Gastroesophageal sphincter (tissue), 3 donors: Measurements from ENCODE around the gene CDC45.

Experiments
- POLR2A ChIP-seq, 2 donors: fragments of 450-650 bp; IDR thresholded peaks; one replicate each; pipeline ENCODE4 v1.6.1; 2017; ENCODE audit warnings: antibody characterized with exemption in 2 of 2, mild to moderate bottlenecking in 2 of 2, moderate library complexity in 1 of 2
- POLR2AphosphoS5 ChIP-seq: sonication (generic); formaldehyde crosslinking; IDR thresholded peaks from one replicate; pipeline ENCODE4 v1.6.1; 2017; ENCODE audit warnings: antibody characterized with exemption
- TF ChIP-seq, protein P1 (sequence below), 4 experiments: fragments of 200-600 bp in 2 of 4; fragments of 450-650 bp in 2 of 4; sonication (generic) in 1 of 4; IDR thresholded peaks; one replicate each; pipeline ENCODE4 v1.5.1; 2017 to 2019; ENCODE audit warnings: antibody characterized with exemption in 4 of 4, mild to moderate bottlenecking in 2 of 4, moderate library complexity in 2 of 4

- TF ChIP-seq POLR2AphosphoS5 (no peak), POLR2A (IDR thresholded peaks at IDR 0.05) (no peak)
- TF ChIP-seq, protein P1, sequence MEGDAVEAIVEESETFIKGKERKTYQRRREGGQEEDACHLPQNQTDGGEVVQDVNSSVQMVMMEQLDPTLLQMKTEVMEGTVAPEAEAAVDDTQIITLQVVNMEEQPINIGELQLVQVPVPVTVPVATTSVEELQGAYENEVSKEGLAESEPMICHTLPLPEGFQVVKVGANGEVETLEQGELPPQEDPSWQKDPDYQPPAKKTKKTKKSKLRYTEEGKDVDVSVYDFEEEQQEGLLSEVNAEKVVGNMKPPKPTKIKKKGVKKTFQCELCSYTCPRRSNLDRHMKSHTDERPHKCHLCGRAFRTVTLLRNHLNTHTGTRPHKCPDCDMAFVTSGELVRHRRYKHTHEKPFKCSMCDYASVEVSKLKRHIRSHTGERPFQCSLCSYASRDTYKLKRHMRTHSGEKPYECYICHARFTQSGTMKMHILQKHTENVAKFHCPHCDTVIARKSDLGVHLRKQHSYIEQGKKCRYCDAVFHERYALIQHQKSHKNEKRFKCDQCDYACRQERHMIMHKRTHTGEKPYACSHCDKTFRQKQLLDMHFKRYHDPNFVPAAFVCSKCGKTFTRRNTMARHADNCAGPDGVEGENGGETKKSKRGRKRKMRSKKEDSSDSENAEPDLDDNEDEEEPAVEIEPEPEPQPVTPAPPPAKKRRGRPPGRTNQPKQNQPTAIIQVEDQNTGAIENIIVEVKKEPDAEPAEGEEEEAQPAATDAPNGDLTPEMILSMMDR (IDR thresholded peaks at IDR 0.05) = no peak
These were observed 45.5 kb downstream of the CDC45 start for GRCh38 chr22:19525116-19525660.
